Urinary bladder (tissue), 4 donors: ENCODE results near the gene PAQR4. TPM values are rescaled to one million over a fixed set of nuclear protein-coding genes. Genes with fewer than 3 reads are reported as not detected.

Experiments used
- DNase-seq: peaks from one replicate; pipeline ENCODE4 v3.0.0-alpha.2; 2015; ENCODE audit errors: extremely low spot score
- H3K27ac ChIP-seq: one replicate; pipeline ENCODE4 v1.5.1; 2013; ENCODE audit warnings: low read depth, mild to moderate bottlenecking, moderate library complexity
- H3K36me3 ChIP-seq: one replicate; pipeline ENCODE4 v1.6.1; 2013; ENCODE audit warnings: mild to moderate bottlenecking, moderate library complexity; ENCODE audit not compliant: insufficient read depth
- H3K4me1 ChIP-seq: one replicate; pipeline ENCODE4 v1.6.1; 2013; ENCODE audit warnings: mild to moderate bottlenecking, moderate library complexity; ENCODE audit not compliant: insufficient read depth
- H3K4me3 ChIP-seq: one replicate; pipeline ENCODE4 v1.5.1; 2013; ENCODE audit warnings: low read depth, low read length
- WGBS: extraction: QIAGEN DNeasy Blood & Tissue Kit; methylation state at CpG from one replicate; pipeline ENCODE4 v1.1.7; 2013; 5-methylcytosine and 5-hydroxymethylcytosine counted together
- polyA plus RNA-seq: library from polyadenylated mRNA; stranded (reverse); fragments of 200-250 nt; gene quantifications from one replicate; pipeline ENCODE4 v1.2.3, GENCODE V29; 2013
- total RNA-seq: library from RNA; depleted of rRNA; stranded (reverse); fragments of >200 nt; gene quantifications from one replicate; pipeline ENCODE4 v1.2.3, GENCODE V29; 2014
- donor health status: healthy with polysubstance abuse.
- donor health status: healthy.

PAQR4 gene
- total and polyA plus RNA-seq, 2 donors = 4.5 to 5.1 TPM

GRCh38 chr16:2985462-2985861 is 16.3 kb downstream of the PAQR4 start:
- no peak for DNase-seq
- Histone ChIP-seq H3K36me3 (no peaks in the 10 kb centered on the region), H3K27ac (no peak overlapping the region), H3K4me3 (no peak overlapping the region), H3K4me1 (no peaks in the 10 kb centered on the region)
- whole genome bisulfite sequencing = 52% methylated on average over 9 of the region's 9 CpGs

DNA sequence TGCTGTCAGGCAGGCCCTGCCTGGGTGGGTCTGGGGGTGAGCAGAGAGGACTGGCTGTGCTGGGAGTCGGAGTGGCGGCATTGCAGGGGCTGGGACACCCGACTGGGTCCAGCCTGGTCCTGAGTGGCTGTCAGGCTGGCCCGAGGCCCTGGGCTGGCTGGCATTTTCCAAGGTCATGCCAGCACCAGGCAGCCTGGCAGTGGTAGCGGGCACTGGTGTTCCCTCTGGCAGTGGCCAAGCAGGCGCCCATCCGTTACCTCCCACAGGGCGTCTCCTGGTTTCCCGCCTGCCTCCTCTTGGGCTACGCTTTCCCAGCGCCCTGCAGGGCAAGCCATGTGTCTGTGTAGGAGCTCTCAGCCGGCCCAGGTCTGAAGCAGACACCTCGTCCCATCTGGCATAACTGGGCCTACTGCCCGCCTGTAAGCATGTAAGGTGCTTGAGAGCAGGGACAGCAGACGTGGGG is 16.8 kb downstream of the PAQR4 start:
- Histone ChIP-seq H3K4me1 (no peaks in the 10 kb centered on the region), H3K27ac (no peak overlapping the region), H3K4me3 (no peak overlapping the region), H3K36me3 (no peaks in the 10 kb centered on the region)
- 86% methylated on average over 15 of the region's 15 CpGs for WGBS
- DNase-seq = no peak

DNA sequence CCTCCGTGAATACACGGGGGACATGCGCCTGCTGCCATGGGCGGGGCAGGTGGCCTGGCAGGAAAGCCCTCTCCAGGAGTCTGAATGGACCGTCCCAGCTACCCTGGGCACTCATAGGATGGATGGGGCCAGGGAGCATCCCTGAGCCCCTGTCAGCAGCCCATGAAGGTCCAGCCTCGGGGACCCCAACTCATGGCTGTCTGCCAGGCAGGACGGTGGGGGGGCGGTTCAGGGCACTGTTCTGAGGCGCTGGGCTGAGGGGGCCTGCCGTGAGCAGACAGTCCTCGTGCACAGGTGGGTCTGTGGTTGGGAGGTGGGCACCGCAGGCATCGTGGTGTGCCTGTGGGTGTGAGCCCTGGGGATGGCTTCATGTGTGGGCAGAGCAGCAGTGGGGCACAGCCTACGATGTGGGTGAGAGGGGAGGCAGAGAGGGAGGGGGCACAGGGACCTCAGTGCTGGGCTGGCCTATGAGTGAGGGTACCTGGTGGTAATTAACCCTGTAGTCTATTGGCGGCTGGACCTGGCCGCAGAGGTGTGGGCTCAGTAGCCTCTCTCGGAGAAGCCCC is 17.6 kb downstream of the PAQR4 start:
- Histone ChIP-seq H3K36me3 (no peaks in the 10 kb centered on the region), H3K4me3 (no peak overlapping the region), H3K27ac (no peak overlapping the region), H3K4me1 (no peaks in the 10 kb centered on the region)
- WGBS = 73% methylated on average over 17 of the region's 17 CpGs
- no peak for DNase-seq

DNA sequence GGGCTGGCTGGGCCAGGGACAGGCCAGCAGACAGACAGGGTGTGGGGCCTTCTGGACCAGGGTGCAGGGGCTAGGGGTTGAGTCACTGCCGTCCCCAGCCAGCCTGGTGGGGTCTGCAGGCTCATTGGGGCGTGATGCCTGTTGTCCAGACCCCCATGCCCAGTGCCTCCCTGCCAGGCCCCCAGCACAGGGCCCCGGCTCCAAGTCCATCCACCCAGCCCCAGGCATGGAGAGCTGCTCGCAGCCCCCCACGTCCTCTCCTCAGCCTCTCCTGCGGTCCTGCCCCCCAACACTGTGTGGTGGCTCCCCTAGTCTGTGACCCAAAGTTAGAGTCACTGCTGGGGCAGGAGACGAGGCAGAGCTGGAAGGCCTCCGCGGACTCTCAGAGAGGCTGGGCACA is 18.1 kb downstream of the PAQR4 start:
- no peaks in the 10 kb centered on the region for H3K4me1 ChIP-seq
- no peak for DNase-seq
- WGBS = 78% methylated on average over 9 of the region's 9 CpGs
- H3K4me3 ChIP-seq = no peak overlapping the region
- H3K36me3 ChIP-seq = no peaks in the 10 kb centered on the region
- no peak overlapping the region for H3K27ac ChIP-seq

GRCh38 chr16:2987833-2988232 is 18.7 kb downstream of the PAQR4 start:
- 48% methylated on average over 8 of the region's 8 CpGs for WGBS
- no peak for DNase-seq
- Histone ChIP-seq H3K4me3 (no peak overlapping the region), H3K36me3 (no peaks in the 10 kb centered on the region), H3K27ac (no peak overlapping the region), H3K4me1 (no peaks in the 10 kb centered on the region)

GRCh38 chr16:2988590-2989099 is 19.5 kb downstream of the PAQR4 start:
- DNase-seq = no peak
- H3K36me3 ChIP-seq = no peaks in the 10 kb centered on the region
- 60% methylated on average over 8 of the region's 8 CpGs for WGBS
- no peaks in the 10 kb centered on the region for H3K4me1 ChIP-seq
- H3K27ac ChIP-seq = no peak overlapping the region
- no peak overlapping the region for H3K4me3 ChIP-seq

- Histone ChIP-seq H3K36me3 (no peaks in the 10 kb centered on the region), H3K4me1 (no peaks in the 10 kb centered on the region), H3K27ac (no peak overlapping the region), H3K4me3 (no peak overlapping the region)
- 68% methylated on average over 10 of the region's 10 CpGs for whole genome bisulfite sequencing
- DNase-seq = no peak
Measured at GRCh38 chr16:2990891-2991290, 21.7 kb downstream of the PAQR4 start.

GRCh38 chr16:2991566-2992261 is 22.6 kb downstream of the PAQR4 start:
- no peak for DNase-seq
- Histone ChIP-seq H3K27ac (no peak overlapping the region), H3K4me1 (no peaks in the 10 kb centered on the region), H3K4me3 (no peak overlapping the region), H3K36me3 (no peaks in the 10 kb centered on the region)
- 87% methylated on average over 12 of the region's 12 CpGs for WGBS

DNA sequence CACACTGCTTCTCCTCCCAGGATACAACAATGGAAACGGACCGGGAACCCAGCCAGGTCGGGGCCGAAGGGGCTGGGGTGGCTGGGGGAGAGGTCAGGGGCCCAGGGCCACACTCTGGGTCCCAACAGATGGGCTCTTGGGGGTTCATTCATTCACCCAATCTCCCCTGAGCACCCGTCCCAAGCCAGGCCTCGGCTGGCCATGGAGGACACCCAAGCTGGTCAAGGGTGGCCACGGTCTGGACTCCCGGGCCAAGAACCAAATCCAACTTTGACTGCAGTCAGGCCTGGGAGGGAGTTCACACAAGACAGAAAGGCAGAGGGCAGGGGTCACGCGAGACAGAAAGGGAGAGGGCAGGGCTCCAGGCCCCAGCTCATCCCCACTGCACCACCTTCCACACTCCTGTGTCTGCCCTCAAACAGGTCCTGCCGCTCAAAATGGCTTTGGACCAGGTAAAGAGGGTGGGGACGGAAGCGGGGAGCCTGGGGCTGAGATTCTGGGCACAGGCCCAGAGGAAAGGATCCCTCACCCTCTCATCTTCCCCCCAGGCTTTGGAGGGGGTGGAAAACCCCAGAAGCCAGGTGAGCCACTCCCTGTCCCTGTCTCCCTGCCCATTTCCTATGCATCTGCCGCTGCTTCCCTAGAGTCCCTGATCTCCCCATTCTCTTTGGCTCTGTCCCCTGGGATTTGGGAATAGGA is 23.4 kb downstream of the PAQR4 start:
- DNase-seq = no peak
- Histone ChIP-seq H3K4me3 (no peak overlapping the region), H3K4me1 (no peaks in the 10 kb centered on the region), H3K27ac (no peak overlapping the region), H3K36me3 (no peaks in the 10 kb centered on the region)
- WGBS = 84% methylated on average over 14 of the region's 14 CpGs

DNA sequence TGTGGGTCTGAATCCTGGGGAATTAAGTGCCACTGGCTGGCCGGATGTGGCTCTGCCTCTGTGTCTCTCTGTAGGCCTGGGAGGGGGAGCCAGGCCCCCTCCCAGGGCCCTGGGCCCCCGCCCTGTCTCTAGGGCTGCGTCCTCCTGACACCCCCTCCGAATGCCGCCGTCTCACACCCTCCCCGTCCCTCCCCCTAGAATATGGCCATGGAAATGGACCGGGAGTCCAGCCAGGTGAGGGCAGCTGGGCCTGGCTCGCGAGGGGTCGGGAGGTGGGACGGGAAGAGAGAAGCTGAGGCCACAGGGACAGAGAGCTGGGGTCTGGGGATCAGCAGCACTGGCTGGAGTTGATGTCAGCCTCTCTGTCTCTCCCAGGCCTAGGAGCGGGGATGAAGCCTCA is 27.1 kb downstream of the PAQR4 start:
- DNase-seq = no peak
- H3K36me3 ChIP-seq = no peaks in the 10 kb centered on the region
- no peak overlapping the region for H3K27ac ChIP-seq
- H3K4me3 ChIP-seq = no peak overlapping the region
- no peaks in the 10 kb centered on the region for H3K4me1 ChIP-seq
- WGBS = 69% methylated on average over 13 of the region's 13 CpGs

DNA sequence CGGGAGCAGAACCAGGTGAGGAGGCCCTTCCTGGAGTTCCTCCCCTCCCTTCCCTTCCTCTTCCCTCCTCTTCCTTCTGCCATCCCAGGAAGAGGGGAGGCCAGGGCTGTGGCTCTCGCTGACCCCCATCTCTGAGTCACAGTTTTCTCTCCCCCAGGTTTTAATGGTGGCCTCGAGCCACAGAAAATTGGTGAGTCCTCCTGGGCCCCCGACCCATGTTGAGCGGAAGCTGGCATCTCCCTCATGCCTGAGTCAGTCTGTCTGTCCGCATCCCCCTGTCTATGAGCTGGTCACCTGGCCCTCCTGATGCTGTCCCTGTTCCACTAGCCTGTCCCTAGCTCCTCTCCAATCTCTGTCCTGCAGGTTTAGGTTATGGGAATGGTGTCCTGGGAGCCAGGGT is 30.8 kb downstream of the PAQR4 start:
- H3K4me3 ChIP-seq = no peak overlapping the region

DNA sequence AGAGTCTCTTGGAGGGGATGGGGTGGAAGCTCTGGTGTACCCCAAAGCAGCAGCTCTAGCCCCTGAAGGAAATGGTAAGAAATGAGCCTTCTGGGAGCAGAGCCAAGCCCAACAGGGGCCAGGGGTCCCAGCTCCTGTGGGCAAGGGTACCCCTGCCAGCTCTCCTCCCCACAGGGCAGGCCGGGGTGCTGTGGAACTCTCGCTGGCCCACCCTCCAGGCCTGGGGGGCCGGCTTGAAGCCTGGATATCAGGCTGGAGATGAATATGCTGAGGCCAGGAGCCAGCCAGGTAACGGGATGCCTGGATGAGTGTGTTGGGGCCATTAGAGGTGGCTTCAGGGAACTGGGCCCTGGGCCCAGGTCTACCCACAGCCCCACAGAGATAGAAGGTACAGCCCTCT is 31.4 kb downstream of the PAQR4 start:
- no peaks in the 10 kb centered on the region for H3K4me1 ChIP-seq
- WGBS = 80% methylated on average over 4 of the region's 4 CpGs
- DNase-seq = no peak
- H3K27ac ChIP-seq = no peak overlapping the region
- H3K4me3 ChIP-seq = no peak overlapping the region
- H3K36me3 ChIP-seq = no peaks in the 10 kb centered on the region

More for the DNA sequence above, 30.8 kb downstream of the PAQR4 start:
- DNase-seq = no peak
- Histone ChIP-seq H3K36me3 (no peaks in the 10 kb centered on the region), H3K4me1 (no peaks in the 10 kb centered on the region), H3K27ac (no peak overlapping the region)
- WGBS = 79% methylated on average over 6 of the region's 6 CpGs

GRCh38 chr16:3001316-3001715 is 32.2 kb downstream of the PAQR4 start:
- no peak for DNase-seq
- H3K27ac ChIP-seq = no peak overlapping the region
- H3K4me3 ChIP-seq = no peak overlapping the region
- no peaks in the 10 kb centered on the region for H3K4me1 ChIP-seq
- no peaks in the 10 kb centered on the region for H3K36me3 ChIP-seq
- 67% methylated on average over 12 of the region's 12 CpGs for WGBS
